GM19099 (cell line): ENCODE measurements around the gene GEN1.

ENCODE experiments used
- POLR2A ChIP-seq: IDR thresholded peaks from 3 replicates; pipeline ENCODE4 v1.6.1; 2011; ENCODE audit warnings: low read depth; ENCODE audit not compliant: insufficient read length; ENCODE audit errors: extremely low read depth

Gene GEN1

DNA sequence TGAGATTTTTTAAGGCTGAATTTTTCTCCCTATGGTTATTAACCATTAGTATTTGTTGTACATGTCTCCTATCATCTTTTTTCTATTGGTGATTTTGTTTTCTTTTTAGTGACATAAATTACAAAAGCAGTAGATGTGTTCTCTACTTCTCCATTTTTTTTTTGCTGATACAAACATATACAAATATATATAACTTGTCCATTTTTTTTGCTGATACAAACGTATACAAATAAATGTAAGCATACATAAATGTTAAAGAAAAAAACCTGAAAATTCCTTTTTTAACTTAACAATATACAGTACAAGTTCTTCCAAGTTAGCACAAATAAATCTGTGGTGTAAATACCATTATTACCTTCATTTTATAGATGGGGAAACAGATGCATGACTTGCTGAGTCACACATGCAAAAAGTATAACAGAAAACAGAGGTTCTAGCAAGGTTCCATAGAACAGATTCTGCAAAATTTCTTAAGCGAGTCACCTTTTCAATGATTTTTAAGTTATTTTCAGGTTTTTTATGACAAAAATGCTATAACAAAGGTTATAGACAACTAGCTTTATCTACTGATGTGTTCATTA lies 64.4 kb downstream of the GEN1 start:
- no peak for TF ChIP-seq POLR2A

DNA sequence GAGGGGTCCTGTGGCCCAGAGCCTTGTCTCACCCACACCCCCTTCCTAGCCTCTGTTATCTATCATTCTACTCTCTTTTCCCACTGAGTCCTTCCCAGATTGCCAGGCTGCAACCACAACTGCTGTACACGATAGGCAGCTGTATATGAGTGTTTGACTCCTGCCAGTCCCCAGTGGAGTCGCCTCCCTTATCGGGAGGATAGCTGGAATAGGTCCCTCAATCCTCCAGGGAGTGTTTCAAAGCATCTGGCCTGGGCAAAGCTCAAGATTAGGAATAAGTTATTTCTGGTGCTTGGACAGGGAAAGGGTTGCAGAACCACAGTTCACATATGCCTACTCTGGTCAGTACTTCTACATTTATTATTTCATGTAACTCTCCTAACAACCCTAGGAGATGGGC lies 67.1 kb downstream of the GEN1 start:
- no peak for TF ChIP-seq POLR2A

DNA sequence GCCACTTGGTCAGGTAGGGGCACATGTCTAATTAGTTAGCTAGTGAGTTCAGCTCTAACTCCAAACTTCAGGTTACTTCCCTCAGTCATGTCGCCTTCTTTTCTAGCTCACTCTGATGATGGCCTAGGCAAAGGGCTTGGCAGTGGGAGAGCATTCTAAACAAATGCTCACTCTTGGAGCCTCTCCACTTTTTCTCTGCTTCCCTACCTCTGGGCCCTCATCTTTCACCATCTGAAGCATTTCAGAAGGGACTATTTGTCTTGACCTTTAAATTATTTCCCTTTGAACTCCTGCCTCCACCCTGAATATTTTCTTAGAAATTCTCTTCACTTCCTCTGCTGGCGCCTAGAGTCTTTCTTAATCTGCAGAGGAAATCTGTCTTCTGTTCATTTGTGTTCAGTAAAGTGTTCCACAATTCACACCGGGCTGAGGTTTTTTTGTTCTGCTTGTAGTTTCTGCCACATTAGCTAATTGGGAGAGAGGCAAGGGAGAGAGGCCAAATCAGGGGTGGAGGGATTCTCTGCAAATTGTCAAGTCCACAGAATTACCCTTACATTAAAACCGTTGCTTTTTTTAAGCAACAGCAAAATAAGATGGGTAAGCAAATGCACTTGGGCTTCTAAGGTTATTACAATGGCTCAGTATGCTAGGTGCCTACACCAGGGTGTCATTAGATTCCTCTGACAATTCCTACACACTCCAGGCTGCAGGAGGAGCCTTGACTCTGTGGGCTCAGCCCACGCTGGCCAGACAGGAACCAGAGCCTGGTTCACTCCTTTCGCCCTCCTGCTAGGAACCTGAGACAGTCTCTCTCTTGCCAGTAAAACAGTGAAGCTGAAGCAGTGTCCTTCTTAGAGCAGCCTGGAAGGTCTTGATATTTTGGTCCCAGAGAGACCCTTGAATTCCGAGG lies 67.9 kb downstream of the GEN1 start:
- no peak for TF ChIP-seq POLR2A

- no peak for TF ChIP-seq POLR2A
Measured at GRCh38 chr2:17822445-17823117, 68.6 kb downstream of the GEN1 start.

DNA sequence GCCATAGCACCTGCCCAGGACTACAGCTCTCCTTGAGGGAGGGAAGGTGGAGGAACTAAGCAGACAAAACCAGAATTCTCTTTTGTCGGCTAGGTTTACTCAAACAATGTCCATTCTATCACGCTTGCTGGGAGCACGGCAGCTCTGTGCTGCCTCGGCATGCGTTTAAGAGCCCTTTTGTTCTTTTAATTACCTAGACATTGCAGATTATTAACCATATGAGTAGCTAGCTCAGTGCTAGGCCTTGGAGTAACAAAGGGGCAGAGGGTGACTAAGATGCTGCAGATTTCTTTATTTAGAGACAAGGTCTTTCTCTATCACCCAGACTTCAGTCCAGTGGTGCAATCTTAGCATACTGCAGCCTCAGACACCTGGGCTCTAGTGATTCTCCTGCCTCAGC lies 73.4 kb downstream of the GEN1 start:
- TF ChIP-seq POLR2A = no peak

DNA sequence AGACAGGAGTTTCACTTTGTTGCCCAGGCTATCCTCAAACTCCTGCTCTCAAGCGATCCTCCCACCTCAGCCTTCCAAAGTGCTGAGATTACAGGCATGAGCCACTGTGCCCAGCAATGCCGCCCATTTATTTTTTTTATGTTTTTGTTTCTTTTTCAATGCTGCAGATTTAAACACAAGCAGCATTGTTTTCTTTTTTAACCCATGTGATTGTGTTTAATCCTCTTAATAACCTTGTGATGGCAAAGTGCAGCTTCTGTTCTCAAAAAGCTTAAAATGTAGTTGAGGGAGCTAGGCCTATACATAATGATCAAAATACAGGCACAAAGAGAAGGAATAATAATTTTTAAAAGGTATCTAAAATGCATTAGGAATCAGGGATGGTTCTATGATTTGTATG lies 73.8 kb downstream of the GEN1 start:
- no peak for TF ChIP-seq POLR2A

DNA sequence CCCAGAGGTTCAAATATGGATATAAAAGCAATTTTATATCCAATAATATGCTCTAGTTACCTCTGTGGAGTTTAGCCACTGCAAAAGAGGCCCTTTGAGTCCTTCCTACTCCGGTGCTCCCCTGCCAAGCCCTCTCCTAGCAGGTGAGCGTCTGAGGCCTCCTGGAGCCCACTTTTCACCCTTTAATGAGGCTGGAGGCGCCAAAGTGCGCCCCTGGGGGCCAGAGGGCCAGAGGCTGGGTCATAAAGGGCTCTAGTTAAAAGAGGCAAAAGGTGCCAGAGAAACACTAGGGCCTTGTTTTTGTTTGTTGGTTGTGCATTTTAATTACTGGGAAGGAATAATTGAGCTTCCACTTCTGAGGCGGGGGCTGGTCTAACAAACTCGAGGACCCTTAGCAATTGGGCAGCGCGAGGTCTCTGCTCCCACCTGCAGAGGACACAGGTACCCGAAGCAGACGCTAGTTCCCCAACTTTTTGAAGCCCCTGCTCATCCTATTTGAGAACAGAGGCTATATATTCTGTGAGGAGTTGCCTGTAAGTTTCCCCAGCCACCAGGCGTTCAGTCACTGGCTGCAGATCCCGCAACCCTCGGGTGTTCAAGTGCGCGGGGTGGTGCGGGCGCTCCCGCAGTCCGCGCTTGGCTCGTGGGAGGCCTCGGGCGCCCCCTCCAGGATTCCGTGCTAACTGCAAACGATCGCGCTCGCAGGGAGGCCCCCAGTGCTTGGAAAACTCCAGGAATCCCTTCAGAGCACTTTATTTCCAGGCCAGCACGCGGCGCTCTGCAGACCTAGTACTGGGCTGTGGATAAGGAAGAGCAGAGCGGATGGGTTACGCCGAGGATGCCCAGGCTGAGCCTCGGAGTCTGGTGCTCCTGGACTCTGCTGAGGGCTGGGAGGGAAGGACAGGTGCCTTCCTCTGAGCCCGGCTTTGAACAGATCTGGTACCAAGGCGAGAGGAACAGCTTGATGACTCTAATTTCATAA lies 76.4 kb downstream of the GEN1 start:
- TF ChIP-seq POLR2A = no peak

GRCh38 chr2:17835516-17835915 lies 81.6 kb downstream of the GEN1 start:
- no peak for TF ChIP-seq POLR2A
